HL-60/S4 treated with retinoic acid at 250 ng/mL for 4 days and 3 days (cell line): ENCODE results near the gene IFITM10.

ENCODE experiments used
- in situ Hi-C: fragments of 300-500 bp; cut with MboI; formaldehyde crosslinking; loops from 2 replicates; pipeline ENCODE4 v1.7.0; 2022; ENCODE audit warnings: low sequenced_read_pairs

The IFITM10 gene

DNA sequence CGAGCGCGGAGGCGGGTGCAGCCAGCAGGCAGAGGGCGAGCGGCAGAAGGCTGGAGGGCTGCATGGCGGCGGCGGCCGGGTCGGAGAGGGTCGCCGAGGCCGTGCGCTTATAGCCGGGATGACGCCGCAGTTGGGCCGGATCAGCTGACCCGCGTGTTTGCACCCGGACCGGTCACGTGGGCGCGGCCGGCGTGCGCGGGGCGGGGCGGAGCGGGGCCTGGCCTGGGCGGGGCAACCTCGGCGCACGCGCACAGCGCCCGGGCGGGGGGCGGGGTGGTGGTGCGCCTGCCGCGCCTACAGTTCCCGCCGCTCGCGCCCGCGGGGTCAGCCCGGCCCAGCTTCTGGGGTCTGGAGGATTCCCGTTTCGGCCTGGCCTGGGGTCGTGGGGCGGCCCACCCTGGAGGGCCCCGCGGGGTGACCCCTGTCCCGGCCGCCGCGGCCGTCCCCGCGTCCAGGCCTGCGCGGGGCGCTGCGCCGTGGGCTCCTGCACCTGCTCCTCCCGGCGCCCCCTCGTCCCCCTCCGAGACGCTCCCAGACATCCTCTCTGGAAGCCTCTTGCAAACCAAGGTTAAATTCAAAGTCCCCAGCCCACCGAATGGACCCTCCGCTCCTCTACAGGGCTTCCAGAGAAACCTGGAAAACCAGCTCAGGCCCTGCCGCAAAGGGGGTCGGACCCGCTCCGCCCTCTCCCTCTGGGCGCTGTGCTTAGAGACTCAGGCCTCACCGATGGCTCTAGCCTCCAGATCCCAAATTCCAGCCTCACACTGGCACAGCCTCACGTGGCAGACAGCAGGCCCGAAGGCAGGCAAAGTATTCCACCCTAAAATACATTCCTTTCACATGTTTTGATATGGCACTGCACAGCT is 13.6 kb upstream of the IFITM10 start, which contains the start of gene CTSD:
CTSD (minus strand) TSS at position 132 of the 866 bp plus-strand sequence; CDS start at position 64, 68 bp downstream.
- in situ Hi-C loops: no loop called here

DNA sequence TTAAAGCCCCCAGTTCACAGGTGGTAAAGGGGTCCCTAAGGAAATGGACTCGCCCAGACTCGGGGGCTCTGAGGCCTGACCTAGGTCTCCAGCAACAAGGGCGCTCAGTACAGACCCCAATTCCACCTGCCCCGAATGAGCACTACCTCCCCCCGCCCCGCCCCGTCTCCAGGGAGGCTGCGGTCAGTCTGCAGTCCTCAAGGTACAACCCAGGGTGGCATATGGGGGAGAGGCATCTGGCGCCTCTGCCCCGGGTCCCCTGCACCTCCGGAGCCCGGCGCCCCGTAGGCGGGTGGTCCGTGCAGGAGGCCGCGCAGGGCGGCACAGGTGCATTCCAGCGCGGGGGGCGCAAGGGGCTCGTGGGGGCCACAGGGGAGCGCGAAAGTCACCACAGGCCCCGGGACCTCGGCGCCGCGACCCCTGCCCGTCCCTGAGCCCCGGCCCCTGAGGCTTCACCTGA is 13.0 kb upstream of the IFITM10 start:
- in situ Hi-C loops: no loop called here

DNA sequence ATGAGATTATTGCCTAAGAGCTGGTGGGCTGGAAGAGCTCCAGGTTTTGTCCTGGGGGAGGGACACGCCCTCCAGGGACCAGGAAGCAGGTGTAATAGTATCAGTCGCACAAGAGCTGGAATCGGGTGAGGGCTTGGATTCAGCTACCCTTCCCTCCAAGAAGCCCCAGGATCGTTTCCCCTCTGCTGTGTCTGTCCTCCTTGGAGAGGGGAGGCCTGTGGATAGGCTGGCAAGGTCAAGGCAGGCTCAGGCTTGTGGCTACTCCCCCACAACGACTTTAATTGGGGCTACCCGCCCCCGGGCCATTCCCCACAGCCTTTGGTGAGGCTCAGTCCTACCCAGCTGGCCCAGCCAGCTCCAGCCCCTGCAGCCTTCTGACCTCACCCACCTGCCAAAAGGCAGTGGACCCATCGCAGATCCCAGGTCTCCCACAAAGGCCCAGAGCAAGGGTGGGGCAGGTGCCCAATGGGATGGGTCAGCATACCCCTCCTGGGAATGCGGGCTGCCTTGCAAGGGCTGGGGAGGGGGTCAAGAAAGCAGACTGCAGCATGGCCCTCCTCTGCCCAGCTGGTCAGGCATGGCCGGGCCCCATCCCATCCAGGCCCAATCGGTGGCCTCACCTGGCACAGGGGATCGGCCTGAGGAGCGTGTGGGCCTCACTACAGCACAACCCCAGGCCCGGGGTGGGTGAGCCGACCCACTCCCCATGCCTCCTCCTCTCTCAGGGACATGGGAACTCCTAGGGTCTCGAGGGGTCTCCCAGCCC is 12.3 kb upstream of the IFITM10 start:
- in situ Hi-C loops: no loop called here

DNA sequence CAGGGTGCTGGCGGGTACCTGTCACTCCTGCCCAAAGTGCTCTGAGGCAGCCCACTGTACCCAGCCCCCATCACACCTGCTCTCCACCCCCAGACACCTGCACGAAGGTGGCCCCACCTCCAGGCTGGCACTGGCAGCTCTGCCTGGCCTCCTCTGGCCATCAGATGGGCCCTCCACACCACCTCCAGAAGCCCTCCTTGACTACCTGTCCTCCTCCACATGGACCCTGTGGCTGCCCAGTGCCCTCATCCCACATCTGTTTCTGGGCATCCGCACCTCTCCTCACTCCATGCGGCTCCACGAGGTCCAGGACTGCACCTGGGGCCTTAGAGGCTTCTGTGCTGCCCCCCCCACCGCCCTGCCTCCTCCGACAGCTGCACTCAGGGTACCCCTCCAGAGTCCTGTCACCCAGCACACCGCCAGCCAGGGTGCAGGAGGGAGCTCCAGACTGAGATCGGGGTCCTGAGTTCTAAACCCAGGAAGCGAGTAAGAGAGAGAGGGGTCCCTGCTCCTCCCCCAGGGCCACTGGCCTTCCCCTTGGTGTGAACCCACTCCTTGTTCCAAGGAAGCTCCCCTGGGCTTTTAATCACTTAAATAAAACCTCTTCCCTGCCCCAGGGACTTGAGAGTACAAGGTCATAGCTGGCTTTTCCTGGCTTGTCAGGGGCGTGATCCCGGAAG is 11.6 kb upstream of the IFITM10 start:
- in situ Hi-C loops: no loop called here

DNA sequence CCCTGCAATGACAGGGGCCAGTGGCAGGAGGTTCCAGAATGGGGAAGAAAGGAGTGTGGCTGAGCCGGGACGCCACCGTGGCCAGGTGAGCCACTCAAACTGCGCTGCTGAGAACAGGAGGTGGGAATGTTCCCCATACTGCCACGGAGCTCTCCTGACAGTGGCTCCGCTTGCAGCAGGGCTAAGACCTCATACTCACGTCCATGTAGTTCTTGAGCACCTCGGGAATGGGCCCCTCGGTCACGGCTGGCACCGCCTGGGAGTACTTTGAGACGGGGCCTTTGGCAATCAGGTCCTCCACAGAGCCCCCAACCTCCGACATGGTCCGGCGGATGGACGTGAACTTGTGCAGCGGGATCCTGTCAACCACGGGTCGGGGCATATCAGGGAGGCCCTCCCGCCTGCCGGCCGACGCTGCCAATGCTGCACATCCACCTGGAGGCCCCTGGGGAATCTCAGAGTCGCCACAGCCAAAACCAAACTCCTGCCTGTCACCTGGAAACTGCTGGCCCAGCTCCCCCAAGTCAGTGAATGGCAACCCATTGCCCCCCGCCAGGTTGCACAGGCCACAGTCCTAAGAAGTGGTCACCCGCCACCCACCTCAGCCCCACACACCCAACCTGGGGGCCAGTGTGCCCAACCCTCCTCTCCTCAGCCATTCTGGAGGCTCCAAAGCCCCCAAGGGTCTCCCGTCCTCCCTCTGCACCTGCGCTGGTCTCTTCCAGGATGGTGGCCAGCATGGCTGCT is 10.9 kb upstream of the IFITM10 start:
- in situ Hi-C loops: no loop called here

DNA sequence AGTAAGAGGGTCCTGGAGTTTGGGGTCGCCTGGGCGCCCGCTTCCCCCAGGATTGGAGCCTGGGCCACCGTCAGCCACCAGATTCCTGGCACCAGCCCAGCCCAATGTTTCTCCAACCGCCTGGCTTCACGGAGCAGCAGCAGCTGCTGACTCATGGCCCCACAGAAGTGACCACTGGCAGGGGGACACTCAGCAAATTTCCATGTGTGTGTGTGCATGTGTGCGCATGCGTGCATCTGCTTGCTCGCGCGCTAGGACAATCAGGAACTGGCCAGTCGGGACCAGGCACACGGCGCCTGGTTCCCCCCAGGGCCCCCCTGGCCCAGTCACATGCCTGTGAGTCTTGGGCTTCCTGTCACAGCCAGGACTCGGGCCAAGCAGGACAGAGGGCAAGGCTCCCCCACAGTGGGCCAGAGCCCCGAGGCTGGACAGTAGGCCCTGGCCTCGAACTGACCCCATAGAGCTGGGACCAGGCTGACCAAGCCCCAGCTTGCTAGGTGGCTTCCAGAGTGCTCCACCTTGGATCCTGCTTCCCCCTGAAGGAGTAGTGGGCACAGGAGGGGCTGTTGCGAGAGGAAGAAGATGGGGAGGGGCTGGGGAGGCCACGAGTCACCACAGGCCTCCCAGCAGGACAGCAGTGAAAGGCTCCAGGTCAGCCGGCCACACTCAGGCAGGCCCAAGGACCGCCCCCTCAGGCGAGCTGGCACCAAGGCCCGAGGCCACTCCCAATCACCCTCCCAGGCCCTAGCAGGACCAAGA is 10.1 kb upstream of the IFITM10 start:
- in situ Hi-C loops: no loop called here

DNA sequence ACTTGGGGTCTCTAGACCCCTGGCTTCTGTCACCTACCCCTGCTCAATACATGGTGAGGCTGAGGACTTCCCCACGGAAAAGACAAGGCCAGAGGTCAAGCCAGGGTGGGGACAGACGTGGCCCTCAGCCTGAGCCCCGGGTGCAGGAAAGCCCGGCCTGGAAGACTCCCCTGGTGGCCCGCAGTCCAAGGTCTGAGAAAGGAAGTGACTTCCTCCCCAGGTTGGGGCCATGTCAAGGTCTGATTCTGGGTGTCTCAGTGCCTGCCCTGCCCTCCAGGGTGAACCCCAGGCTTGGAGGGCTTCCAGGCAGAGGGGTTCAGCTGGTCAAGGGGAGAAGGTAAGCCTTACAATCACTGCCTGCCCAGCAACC is 9.4 kb upstream of the IFITM10 start:
- in situ Hi-C loops: no loop called here

DNA sequence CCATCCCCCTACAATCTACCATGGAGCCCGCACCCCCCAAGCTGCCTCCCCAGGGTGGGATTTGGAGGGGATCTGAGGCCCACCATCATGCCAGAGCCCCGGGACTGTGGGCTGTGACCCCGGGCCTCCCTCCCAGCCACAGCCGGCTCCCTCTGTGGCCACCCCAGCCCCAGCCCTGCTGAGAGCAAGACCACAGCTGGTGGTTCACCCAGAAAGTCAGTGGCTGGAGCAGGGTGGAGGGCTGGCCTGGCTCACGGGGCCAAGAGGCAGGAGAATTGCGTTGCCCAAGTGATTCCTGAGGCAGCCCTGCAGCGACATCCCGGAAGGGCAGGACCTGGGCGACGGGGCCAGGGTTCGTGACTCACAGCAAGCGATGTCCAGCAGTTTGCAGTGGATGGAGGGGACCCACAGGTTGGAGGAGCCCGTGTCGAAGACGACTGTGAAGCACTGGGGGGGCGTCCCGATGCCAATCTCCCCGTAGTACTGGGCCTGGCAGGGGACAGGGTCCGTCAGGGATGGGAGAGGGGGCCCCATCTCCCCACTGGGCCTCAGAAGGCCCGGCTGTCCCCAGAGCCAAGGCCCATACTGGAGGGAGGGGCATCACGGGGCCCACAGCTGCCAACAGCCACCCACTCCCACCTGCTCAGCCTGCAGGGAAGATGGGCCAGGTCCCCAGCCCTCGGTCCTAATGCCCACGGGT is 8.9 kb upstream of the IFITM10 start:
- in situ Hi-C loops: no loop called here

DNA sequence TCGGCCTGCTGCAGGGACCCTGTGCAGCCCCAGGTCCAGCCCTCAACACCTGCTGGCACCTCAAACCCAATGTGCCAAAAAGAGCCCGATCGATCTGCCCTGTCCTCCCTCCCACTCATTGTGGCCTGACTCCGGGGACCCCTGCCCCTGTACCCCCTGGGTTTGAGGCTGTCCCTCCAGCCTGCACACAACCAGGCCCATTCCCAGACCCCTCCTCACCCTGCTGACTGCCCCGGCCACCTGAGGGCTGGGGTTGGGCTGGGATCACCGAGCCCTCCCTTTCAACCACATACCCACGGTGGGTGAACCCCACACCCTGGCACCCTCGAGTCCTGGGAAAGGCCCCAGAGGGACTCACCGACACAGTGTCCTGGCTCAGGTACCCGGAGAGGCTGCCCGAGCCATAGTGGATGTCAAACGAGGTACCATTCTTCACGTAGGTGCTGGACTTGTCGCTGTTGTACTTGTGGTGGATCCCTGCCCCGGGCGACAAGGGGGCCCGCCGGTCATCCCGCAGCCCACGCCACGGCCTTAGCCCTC is 8.3 kb upstream of the IFITM10 start:
- in situ Hi-C loops: no loop called here

DNA sequence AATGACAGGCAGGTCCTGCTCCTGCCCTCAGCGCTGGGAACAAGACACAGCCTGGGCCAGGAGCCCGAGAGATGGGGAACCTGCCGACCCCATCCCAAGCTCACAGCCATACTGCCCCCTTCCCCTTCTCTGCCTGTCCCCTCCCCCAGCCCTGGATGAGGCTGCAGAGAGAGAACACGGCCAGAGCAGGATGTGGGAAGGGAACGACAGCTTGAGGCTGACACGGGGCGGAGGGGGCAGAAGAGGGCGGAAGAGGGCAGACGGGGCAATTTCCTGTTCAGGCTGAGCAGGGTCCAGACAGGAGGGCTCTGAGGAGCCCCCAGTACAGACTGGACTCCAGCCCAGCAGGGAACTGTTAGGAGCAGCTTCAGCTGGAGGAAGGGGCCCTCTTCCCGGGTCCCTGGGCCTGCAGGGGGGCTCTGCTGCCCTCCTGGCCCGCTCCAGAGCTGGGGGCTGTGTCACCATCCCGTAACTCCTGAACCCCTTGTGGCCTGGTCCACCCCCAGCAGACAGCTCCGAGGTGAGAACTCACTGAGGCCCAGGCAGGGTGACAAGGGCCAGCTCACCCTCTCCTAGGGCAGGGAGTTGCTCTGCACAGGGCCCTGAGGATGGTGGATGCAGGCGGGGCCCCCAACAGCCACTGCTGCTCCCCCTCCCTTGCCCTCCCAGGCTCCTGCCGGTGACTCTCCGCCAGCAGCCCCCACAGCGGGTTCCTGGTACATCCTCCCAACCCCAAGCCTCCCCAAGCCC is 7.6 kb upstream of the IFITM10 start:
- in situ Hi-C loops: no loop called here

DNA sequence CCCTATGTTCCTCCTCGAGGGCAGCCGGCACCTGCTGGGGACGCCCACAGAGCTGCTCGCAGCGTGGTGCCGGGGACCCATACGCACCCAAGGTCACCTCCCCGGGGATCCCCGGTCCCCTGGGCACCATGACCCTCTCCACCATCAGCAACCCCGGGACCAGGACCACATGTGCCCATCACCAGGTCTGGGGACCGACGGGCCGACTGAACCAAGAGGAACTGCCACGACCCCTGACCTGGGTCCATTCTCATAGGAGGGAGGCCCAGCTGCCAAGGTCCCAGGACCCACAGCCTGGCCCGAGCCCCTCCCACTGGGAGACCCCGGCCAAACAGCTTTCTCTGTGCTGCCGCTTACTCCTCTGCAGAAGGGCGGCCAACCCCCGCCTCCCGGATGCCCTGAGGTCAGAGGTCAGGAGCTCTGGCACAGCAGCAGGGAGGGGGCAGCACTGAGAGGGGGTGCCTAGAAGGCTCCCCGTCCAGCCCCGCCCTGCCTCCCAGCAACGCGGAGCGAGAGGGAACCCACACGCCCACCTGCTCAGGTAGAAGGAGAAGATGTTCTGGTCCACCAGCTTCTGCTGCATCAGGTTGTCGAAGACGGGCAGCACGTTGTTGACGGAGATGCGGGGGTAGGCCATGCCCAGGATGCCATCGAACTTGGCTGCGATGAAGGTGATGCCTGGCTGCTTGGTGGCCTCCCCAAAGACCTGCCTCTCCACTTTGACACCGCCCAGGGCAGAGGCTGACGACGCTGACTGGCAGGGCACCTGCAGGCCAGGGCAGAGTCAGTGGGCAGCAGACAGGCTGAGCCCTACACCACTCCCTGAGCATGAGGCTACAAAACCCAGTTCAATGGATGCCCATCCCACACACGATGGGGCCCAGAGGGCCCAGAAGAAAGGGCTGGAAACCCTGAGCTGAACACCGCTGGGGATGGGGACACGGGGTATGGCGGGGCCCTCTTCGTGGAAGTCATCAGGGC is 6.7 kb upstream of the IFITM10 start:
- in situ Hi-C loops: no loop called here

DNA sequence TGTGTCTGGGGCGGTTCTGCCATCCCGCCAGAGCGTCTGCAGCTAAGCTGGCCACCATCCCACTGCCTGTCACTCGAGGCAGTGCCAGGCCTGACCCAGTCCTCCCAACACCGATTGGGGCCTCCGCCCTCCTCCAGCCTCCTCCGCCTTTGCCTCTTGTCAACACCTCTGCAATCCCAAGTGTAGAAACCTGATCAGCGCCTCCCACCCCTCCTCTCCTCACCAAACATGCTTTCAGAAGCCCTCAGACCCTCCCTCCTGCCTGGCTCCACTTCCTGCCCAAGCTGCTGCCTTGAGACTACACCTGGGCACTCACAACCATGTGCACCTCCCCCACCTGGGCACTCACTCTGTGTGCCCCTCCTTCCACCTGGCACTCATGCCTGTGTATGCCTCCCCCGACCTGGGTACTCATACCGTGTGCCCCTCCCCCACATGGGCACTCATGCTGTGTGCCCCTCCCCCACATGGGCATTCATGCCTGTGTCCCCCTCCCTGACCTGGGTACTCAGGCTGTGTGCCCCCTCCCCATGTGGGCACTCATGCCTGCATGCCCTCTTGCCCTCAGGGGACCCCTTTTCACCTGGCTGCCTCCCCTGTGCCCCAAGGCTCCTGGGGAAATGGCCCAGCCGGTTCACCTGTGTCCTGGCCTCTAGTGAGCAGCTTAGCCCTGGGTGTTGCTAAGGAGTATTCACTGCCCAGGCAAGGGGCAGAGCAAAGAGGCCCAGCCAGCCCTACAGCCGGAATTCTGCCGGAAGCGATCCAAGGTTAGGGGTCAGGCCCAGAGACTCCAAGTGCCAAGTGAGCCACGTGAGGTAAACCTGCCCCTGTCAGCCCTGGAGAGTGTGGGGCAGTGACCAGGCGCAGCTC is 5.5 kb upstream of the IFITM10 start:
- in situ Hi-C loops: no loop called here

DNA sequence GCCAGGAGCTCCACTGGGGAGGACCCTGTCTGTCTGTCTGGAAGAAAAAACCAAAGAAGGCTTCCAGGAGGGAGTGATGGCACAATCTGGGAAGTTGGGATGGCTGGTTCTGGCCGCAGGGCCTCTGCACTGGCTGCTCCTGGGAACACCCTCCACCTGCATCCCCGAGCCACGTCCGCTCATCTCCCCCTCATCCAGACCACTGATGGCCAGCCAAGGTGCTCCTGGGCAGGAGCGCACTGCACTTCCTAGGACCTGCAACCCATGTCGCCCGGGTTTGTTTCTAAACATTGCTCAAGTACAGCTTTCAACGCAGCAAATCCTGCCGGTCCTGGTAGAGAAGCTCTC is 4.9 kb upstream of the IFITM10 start:
- in situ Hi-C loops: no loop called here

DNA sequence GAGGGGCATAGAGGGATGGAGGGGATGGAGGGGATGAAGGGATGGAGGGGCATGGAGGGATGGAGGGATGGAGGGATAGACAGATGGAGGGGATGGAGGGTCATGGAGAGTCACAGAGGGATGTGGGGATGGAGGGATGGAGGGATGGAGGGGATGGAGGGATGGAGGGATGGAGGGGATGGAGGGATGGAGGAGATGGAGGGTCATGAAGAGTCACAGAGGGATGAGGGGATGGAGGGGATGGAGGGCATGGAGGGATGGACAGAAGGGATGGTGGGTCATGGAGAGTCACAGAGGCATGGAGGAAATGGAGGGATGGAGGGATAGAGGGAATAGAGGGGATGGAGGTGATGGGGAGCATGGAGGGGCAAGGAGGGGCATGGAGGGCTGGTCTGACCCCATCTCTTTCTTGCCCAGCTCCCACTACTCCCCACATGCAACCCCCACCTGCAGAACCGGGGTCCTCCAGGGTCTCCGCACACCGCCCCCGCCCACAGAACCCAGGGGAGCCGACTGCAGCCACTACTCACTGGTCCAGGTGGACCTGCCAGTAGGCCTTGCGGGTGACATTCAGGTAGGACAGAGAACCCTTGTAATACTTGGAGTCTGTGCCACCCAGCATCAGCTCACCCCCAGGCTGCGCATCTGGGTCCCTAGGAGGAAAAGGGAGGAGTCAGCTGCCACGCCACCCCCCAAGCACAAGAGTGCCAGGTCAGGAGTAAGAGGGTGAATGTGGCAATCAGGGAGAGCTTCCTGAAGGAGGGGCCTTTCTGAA is 4.2 kb upstream of the IFITM10 start:
- in situ Hi-C loops: no loop called here

DNA sequence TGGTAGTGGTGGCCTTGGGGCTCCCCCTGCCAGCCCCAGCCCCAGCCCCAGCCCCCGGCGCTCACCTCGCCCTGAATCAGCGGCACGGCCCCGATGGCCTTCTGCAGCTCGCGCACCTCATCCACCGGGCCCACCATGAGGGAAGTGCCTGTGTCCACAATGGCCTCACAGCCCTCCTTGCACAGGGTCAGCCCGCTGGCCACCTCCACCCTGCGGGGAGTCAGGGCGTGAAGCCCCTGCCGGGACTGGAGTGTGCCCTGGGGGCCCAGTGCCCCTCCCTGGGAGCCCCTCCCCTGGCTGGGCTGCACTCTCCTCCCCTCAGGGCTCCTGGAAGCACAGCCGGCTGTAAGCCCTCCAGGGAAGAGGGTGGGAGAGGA is 3.5 kb upstream of the IFITM10 start:
- in situ Hi-C loops: no loop called here
